Activated CD4-positive, alpha-beta T cell treated with anti-CD3 and anti-CD28 coated beads, Interleukin-2, amount 50 U/mL, for 4 hours (primary cell): ENCODE data around the gene PTPRR.

Experiments
- DNase-seq, 2 experiments: peaks; one replicate each; pipeline ENCODE4 v3.0.0-alpha.2; 2020

The PTPRR gene

GRCh38 chr12:70908978-70909377, 11.6 kb downstream of the PTPRR start:
- no peak for DNase-seq

- DNase-seq: no peak
Observed at GRCh38 chr12:70907412-70907811, 13.1 kb downstream of the PTPRR start.

- no peak for DNase-seq
Observed at GRCh38 chr12:70895956-70896355, 24.6 kb downstream of the PTPRR start.

GRCh38 chr12:70892593-70892992, 27.9 kb downstream of the PTPRR start:
- no peak for DNase-seq

- DNase-seq: no peak
Observed at GRCh38 chr12:70890895-70891832, 29.4 kb downstream of the PTPRR start.

- no peak for DNase-seq
Observed at GRCh38 chr12:70885956-70886355, 34.6 kb downstream of the PTPRR start.

GRCh38 chr12:70883855-70884254, 36.7 kb downstream of the PTPRR start:
- DNase-seq: no peak

- DNase-seq: no peak
Observed at GRCh38 chr12:70880744-70881143, 39.8 kb downstream of the PTPRR start.

GRCh38 chr12:70876952-70877351, 43.6 kb downstream of the PTPRR start:
- DNase-seq: no peak

- no peak for DNase-seq
Observed at GRCh38 chr12:70875628-70876027, 44.9 kb downstream of the PTPRR start.

GRCh38 chr12:70854881-70855568, 65.5 kb downstream of the PTPRR start:
- no peak for DNase-seq

GRCh38 chr12:70854138-70854537, 66.4 kb downstream of the PTPRR start:
- DNase-seq: no peak

- no peak for DNase-seq
Observed at GRCh38 chr12:70853326-70853725, 67.2 kb downstream of the PTPRR start.

GRCh38 chr12:70852416-70853150, 68.0 kb downstream of the PTPRR start:
- no peak for DNase-seq

- no peak for DNase-seq
Observed at GRCh38 chr12:70849265-70849960, 71.1 kb downstream of the PTPRR start.

GRCh38 chr12:70847871-70848270, 72.7 kb downstream of the PTPRR start:
- DNase-seq: no peak

- DNase-seq: no peak
Observed at GRCh38 chr12:70845268-70845667, 75.3 kb downstream of the PTPRR start.

- no peak for DNase-seq
Observed at GRCh38 chr12:70843363-70843762, 77.2 kb downstream of the PTPRR start.

GRCh38 chr12:70842942-70843341, 77.6 kb downstream of the PTPRR start:
- DNase-seq: no peak

- DNase-seq: no peak
Observed at GRCh38 chr12:70842136-70842535, 78.4 kb downstream of the PTPRR start.

GRCh38 chr12:70840656-70841350, 79.7 kb downstream of the PTPRR start:
- DNase-seq: no peak

- DNase-seq: no peak
Observed at GRCh38 chr12:70839544-70839943, 81.0 kb downstream of the PTPRR start.
